ENCODE results near the gene ATP2B3. TPM values are rescaled to one million over a fixed set of nuclear protein-coding genes. Genes with fewer than 3 reads are reported as not detected.
A peak's percentile ranks its signal among the peaks of the same experiment; 100 is the strongest.

Gene ATP2B3
- total and polyA plus RNA-seq, 9 of the 15 experiments (the other 6 are each of a cell fraction or from before 2014, with no cell fraction given) = 0.04 TPM; not detected in 8

- TF ChIP-seq MLX (CRISPR knock-in tag; conservative IDR thresholded peaks at IDR 0.05) (no peak), ZFX (CRISPR knock-in tag; IDR thresholded peaks at IDR 0.05) (no peak), FOXA3 (CRISPR knock-in tag; conservative IDR thresholded peaks at IDR 0.05 in 1 of 2, IDR thresholded peaks at IDR 0.05 in 1 of 2) (peak in 1 of 2 experiments; percentile 78; a peak in 1 of 4 replicates), C11orf30 (IDR thresholded peaks at IDR 0.05; ENCODE audit: low read depth) (no peak), FOSL1 (tag; conservative IDR thresholded peaks at IDR 0.05) (no peak), TAF1 (IDR thresholded peaks at IDR 0.05; ENCODE audit: control insufficient read depth, extremely low read depth, insufficient read depth, low read length, severe bottlenecking) (no peak), RREB1 (CRISPR knock-in tag; IDR thresholded peaks at IDR 0.05) (no peak), SRSF1 (IDR thresholded peaks at IDR 0.05; ENCODE audit: low read depth, low read length) (no peak), IFI16 (CRISPR knock-in tag; IDR thresholded peaks at IDR 0.05) (no peak), SPI1 (IDR thresholded peaks at IDR 0.05; ENCODE audit: borderline replicate concordance, low read depth, low read length) (no peak), SRSF3 (IDR thresholded peaks at IDR 0.05; ENCODE audit: insufficient read depth, low read length) (no peak), GTF2E2 (tag; IDR thresholded peaks at IDR 0.05) (no peak), KLF13 (tag; IDR thresholded peaks at IDR 0.05; ENCODE audit: borderline replicate concordance, low read depth) (no peak), ZKSCAN3 (CRISPR knock-in tag; IDR thresholded peaks at IDR 0.05) (no peak), ATF3 (IDR thresholded peaks at IDR 0.05) (no peak), ATF3 (CRISPR knock-in tag; conservative IDR thresholded peaks at IDR 0.05) (no peak)
Observed at GRCh38 chrX:153609917-153610835, 92.7 kb downstream of the ATP2B3 start (continued).

All from K562 (cell line).